Smooth muscle cell of the brain vasculature (primary cell): ENCODE data around the gene UBE2L3.
"Not testable (repeated sequence)": the region's sequence is repeated elsewhere in the genome, so short reads cannot be mapped to it uniquely, and the experiment has no call there.

Experiments
- DNase-seq: peaks from one replicate; pipeline ENCODE4 v3.0.0-alpha.2; 2012; ENCODE audit warnings: low read depth, low spot score

Gene UBE2L3

GRCh38 chr22:21599053-21599893 lies 31.8 kb downstream of the UBE2L3 start:
- no peak for DNase-seq

DNA sequence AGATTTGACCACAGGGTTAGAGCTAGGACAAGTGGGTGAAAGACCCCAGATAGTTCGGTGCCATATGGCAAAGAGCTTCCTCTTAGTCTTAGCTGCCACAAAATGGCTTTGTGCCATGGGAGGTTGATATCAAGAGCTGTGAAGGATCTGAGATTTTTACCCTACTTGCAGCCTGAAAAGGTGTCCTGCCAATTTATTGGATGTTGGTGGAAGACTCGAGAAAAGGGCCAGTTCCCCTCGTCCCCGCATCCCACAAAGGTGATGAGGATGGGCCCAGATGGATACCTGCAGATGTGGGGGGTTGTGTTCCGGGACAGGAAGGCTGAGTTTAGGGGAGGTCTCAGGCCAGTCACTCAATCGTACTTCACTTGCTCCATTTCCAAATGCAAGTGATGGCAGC lies 35.1 kb downstream of the UBE2L3 start:
- DNase-seq, result no peak

DNA sequence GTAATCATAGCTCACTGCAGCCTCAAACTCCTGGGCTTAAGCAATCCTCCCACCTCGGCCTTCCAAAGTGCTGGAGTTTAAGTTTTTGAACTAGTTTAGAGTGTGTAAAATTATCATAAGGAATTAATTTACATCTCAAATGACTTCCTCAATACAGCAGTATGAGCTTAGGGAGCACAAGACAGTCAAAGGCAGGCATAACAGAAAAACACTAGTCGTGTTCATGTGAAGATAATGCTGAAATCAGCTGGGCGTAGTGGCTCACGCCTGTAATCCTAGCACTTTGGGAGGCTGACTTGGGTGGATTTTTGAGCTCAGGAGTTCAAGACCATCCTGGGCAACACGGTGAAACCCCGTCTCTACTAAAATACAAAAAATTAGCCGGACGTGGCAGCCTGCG lies 36.5 kb downstream of the UBE2L3 start:
- no peak for DNase-seq

- DNase-seq, result no peak
These were observed 38.5 kb downstream of the UBE2L3 start for GRCh38 chr22:21605887-21606564.

DNA sequence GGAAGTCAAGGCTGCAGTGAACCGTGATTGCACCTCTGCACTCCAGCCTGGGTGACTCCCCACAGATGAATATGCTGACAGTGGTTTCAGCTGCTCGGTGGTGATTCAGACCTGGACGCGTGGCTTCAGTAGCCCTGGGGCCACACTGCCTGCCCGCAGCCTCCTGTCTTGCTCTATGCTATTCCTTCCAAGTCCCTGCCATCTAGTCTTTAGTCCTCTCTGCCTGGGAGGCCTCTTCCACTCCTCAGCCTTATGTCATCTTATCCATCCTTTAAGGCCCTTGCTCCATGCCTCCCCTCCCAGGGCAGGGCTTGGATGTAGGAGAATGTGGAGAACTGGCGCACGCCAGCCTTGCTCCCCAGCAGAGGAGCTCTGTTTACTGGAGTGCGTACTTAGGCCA lies 39.3 kb downstream of the UBE2L3 start:
- no peak for DNase-seq

DNA sequence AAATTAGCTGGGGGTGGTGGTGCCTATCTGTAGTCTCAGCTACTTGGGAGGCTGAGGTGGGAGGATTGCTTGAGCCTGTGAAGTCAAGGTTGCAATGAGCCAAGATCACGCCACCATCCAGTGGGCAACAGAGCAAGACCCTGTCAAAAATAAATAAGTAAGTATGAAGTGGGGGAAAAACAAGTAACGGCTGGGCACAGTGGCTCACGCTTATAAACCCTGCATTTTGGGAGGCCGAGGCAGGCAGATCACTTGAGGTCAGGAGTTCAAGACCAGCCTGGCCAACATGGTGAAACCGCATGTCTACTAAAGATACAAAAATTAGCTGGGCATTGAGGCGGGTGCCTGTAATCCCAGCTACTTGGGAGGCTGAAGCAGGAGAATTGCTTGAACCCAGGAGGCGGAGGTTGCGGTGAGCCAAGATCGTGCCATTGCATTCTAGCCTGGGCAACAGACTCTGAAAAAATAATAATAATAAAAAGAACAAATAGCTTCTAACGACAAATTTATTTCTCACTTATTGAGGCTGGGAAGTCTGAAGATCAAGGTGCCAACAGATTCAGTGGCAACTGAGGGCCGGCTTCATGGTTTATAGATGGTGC lies 42.1 kb downstream of the UBE2L3 start:
- not testable (repeated sequence) for DNase-seq

- no peak for DNase-seq
These were observed 43.9 kb downstream of the UBE2L3 start for GRCh38 chr22:21611210-21611977.

- no peak for DNase-seq
These were observed 45.3 kb downstream of the UBE2L3 start for GRCh38 chr22:21612858-21613257.

DNA sequence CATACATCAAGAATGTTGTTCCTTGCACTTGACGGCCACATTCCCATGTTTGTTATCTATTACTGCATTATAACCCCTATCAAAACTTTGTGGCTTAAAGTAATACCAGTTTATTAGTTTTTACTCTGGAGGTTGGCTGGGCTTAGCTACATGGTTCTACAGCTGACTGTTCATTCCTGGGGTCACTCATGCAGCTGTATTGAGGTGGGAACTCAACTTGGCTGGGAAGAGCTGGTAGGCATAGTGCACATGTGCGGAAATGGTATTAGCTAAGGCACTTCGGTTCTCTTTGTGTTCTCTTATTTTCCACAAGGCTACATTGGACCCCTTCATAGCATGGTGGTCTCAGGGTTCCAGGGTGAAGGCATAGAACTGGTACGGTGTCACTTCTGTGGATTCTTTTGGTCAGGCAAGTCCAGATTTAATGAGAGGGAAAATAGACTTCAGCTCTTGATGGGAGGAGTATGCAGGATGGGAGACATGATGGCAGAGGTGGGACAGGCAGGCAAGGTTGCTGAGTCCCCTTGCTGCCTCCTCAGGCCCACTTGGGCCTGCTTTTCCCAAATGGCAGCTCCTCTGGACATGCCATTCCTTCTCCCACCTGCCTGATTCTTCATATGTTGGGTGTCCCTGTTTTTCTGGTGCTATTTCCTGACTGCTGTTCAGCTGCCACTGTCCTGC lies 46.2 kb downstream of the UBE2L3 start:
- DNase-seq, result no peak

DNA sequence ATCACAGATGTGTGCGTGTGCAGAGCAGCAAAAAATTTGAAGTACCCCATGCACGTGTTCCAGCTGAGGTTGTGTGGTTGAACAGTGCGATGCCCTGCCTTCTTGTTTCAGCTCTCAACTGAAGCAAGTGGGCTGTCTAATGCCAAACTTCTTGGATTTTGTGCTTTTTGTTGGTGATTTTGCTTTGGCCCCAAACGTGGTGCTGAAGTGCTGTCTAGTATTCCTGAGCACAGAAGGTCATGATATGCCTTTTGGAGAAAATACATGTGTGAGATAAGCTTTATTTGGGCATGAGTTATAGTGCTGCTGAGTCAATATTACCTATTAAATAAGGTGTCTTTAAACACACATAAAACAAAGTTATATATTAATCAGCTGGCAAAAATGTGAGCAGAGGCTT lies 48.2 kb downstream of the UBE2L3 start:
- DNase-seq, result no peak

- DNase-seq, result not testable (repeated sequence)
These were observed 49.8 kb downstream of the UBE2L3 start for GRCh38 chr22:21617337-21617736.

GRCh38 chr22:21621025-21621424 lies 53.5 kb downstream of the UBE2L3 start:
- DNase-seq, result no peak

DNA sequence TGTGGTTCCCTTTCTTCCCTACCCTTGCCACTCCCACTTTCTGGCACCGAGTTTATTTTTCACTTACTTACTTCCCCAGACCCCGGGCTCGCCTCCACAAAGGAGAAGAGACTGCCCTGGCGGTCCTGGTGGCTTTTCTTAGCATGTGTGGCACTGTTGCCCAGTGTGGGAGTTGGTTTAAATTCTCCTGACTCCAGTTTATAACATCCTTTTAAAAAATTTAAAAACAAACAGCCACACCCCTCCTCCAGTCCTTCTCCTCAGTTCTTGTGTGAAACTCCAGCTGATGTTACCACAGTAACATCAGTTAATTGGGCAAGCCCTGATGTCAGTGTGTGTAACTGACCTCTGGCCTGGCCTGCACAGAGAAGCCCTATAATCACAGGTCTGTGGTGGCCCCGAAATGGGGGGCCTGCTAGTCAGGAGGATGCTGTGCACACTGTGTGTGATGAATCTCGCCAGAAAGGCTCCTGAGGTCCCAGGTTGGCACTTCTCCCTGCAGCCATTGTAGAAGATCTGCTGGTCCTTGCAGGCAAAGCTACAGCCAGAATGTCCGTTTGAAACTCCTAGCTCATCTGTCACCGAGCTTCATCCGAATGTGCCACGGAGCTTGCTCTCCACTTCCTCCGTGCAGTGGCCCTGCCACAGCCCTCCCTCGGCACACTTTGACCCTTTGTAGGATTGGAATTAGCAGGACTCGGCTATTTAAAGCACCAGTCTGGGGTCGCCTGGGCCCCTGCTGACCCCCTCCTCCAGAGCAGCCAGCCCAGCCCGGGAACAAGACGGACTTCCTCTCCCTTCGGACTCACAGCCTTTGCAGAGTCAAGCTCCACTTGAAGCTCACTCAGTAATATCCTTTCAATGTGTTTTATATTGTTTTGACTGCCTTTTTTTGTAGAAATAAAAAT lies 54.8 kb downstream of the UBE2L3 start:
- no peak for DNase-seq

GRCh38 chr22:21622919-21623647 lies 55.6 kb downstream of the UBE2L3 start:
- DNase-seq, result no peak

DNA sequence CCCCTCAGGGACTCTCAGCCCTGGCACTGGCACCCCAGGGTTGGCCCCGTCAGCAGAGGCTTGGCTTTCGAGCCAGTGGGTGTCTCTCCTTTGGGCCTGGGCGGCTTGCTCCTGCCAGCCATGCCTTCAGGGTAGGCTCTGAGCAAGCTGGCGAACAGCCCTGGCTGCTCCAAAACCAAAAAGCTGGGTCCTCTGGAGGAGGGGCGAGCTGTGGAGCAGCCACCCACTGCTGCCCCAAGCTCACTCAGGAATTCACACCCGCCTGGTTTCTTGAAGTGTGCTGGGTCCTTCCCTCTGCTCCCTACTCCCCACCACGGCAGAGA lies 56.1 kb downstream of the UBE2L3 start:
- no peak for DNase-seq

- no peak for DNase-seq
These were observed 56.8 kb downstream of the UBE2L3 start for GRCh38 chr22:21624120-21624879.

- DNase-seq, result no peak
These were observed 57.6 kb downstream of the UBE2L3 start for GRCh38 chr22:21624880-21625791.
